ENCODE data around the gene TTC7B.

DNA sequence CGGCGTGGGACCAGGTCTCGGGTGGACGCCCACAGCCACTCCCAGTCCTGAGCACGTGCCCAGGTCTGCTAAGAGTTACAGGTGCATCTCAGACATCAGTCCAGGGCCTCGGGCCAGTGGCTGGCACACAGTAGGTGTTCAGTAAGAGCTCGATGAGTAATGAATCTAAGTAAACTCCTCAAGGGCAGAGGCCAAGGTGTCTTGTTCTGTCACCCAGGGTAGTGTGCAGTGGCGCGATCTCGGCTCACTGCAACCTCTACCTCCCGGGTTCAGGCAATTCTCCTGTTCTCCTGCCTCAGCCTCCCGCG, 11.2 kb downstream of the TTC7B start:
- TF ChIP-seq, protein P1, sequence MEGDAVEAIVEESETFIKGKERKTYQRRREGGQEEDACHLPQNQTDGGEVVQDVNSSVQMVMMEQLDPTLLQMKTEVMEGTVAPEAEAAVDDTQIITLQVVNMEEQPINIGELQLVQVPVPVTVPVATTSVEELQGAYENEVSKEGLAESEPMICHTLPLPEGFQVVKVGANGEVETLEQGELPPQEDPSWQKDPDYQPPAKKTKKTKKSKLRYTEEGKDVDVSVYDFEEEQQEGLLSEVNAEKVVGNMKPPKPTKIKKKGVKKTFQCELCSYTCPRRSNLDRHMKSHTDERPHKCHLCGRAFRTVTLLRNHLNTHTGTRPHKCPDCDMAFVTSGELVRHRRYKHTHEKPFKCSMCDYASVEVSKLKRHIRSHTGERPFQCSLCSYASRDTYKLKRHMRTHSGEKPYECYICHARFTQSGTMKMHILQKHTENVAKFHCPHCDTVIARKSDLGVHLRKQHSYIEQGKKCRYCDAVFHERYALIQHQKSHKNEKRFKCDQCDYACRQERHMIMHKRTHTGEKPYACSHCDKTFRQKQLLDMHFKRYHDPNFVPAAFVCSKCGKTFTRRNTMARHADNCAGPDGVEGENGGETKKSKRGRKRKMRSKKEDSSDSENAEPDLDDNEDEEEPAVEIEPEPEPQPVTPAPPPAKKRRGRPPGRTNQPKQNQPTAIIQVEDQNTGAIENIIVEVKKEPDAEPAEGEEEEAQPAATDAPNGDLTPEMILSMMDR (IDR thresholded peaks at IDR 0.05; ENCODE audit: insufficient read depth, low read length): no peak
- TF ChIP-seq GABPA (IDR thresholded peaks at IDR 0.05; ENCODE audit: low read depth): no peak

All from HL-60 (cell line).